ENCODE measurements around the gene OAS2. TPM values are rescaled to one million over a fixed set of nuclear protein-coding genes. Genes with fewer than 3 reads are reported as not detected.

OAS2 gene
- total RNA-seq, 1 donor from 2014 or later: 96.4 TPM

GRCh38 chr12:112933129-112933505 is 45.2 kb upstream of the OAS2 start:
- H3K36me3 ChIP-seq: no peaks in the 10 kb centered on the region
- H3K27ac ChIP-seq: no peak overlapping the region
- no peak for TF ChIP-seq CTCF (IDR thresholded peaks at IDR 0.05)
- no peaks in the 10 kb centered on the region for H3K4me1 ChIP-seq
- intact Hi-C loops (cut with DNase I): no loop called here
- no peak overlapping the region for H3K4me3 ChIP-seq
- no peaks in the 10 kb centered on the region for H3K9me3 ChIP-seq
- H3K27me3 ChIP-seq (ENCODE audit: low read depth): no peaks in the 10 kb centered on the region
- DNase-seq (no peak), ATAC-seq (no peak)

- Histone ChIP-seq H3K4me1 (peaks cover 17% of the 10 kb centered on the region), H3K27ac (no peak overlapping the region), H3K27me3 (ENCODE audit: low read depth) (no peaks in the 10 kb centered on the region), H3K9me3 (no peaks in the 10 kb centered on the region), H3K36me3 (no peaks in the 10 kb centered on the region), H3K4me3 (no peak overlapping the region)
- intact Hi-C loops (cut with DNase I): no loop called here
- ATAC-seq (no peak), DNase-seq (no peak)
- no peak for TF ChIP-seq CTCF (IDR thresholded peaks at IDR 0.05)
These were observed 42.1 kb upstream of the OAS2 start for GRCh38 chr12:112936264-112936663.

GRCh38 chr12:112936927-112937326 is 41.4 kb upstream of the OAS2 start:
- intact Hi-C loops (cut with DNase I): no loop called here
- no peaks in the 10 kb centered on the region for H3K27me3 ChIP-seq (ENCODE audit: low read depth)
- H3K36me3 ChIP-seq: peaks cover 3% of the 10 kb centered on the region
- ATAC-seq (no peak), DNase-seq (no peak)
- no peak for TF ChIP-seq CTCF (IDR thresholded peaks at IDR 0.05)
- H3K4me3 ChIP-seq: no peak overlapping the region
- H3K9me3 ChIP-seq: no peaks in the 10 kb centered on the region
- H3K27ac ChIP-seq: peak overlapping the region; percentile 84
- H3K4me1 ChIP-seq: peaks cover 17% of the 10 kb centered on the region

GRCh38 chr12:112937741-112938719 is 40.3 kb upstream of the OAS2 start, which contains the start of gene OAS3:
Gene OAS3, plus strand, starts transcription at chr12:112938474. Its CDS starts 57 bp downstream, at chr12:112938531.
- Histone ChIP-seq H3K4me1 (peaks cover 17% of the 10 kb centered on the region), H3K27me3 (ENCODE audit: low read depth) (no peaks in the 10 kb centered on the region), H3K9me3 (no peaks in the 10 kb centered on the region), H3K4me3 (peak within 1 kb of the TSS; percentile 91), H3K36me3 (peaks cover 8% of the 10 kb centered on the region), H3K27ac (peak within 1 kb of the TSS; percentile 84)
- intact Hi-C loops (cut with DNase I): no loop called here
- ATAC-seq (peak; percentile 94 to 98), DNase-seq (peak; percentile 96)
- TF ChIP-seq CTCF (IDR thresholded peaks at IDR 0.05): peak; percentile 9

- no peak for DNase-seq
- peak overlapping the region; percentile 84 for H3K27ac ChIP-seq
These were observed 39.6 kb upstream of the OAS2 start for GRCh38 chr12:112938751-112939150.

More at GRCh38 chr12:112938751-112939150, 39.6 kb upstream of the OAS2 start:
- Histone ChIP-seq H3K9me3 (no peaks in the 10 kb centered on the region), H3K27me3 (ENCODE audit: low read depth) (no peaks in the 10 kb centered on the region), H3K4me1 (peaks cover 17% of the 10 kb centered on the region), H3K36me3 (peaks cover 14% of the 10 kb centered on the region), H3K4me3 (peak overlapping the region; percentile 91)
- peak in 1 of 2 donors; percentile 17 for ATAC-seq
- intact Hi-C loops (cut with DNase I): no loop called here
- no peak for TF ChIP-seq CTCF (IDR thresholded peaks at IDR 0.05)
